A673 (cell line): ENCODE measurements around the gene GALP. TPM values are rescaled to one million over a fixed set of nuclear protein-coding genes. Genes with fewer than 3 reads are reported as not detected.
"Not testable (repeated sequence)": the region's sequence is repeated elsewhere in the genome, so short reads cannot be mapped to it uniquely, and the experiment has no call there.

Experiments
- BruUV-seq: library from RNA; stranded (reverse); fragments of 400-500 nt; replicated peaks from 2 replicates; lab custom pipeline; 2021; lab: Mats Ljungman, UMichigan
- CTCF ChIA-PET: fragments of 300-600 bp; sonication (Branson Sonifier 250); formaldehyde crosslinking; loops from one replicate; lab custom pipeline; 2022; ENCODE audit warnings: antibody characterized with exemption; lab: Charles Lee
- POLR2A ChIA-PET: fragments of 300-600 bp; sonication (Branson Sonifier 250); formaldehyde crosslinking; loops from one replicate; lab custom pipeline; 2022; ENCODE audit warnings: antibody characterized with exemption; ENCODE audit not compliant: low non-redundant PET; lab: Charles Lee
- DNase-seq: peaks from one replicate; pipeline ENCODE4 v3.0.0-alpha.2; 2015; ENCODE audit warnings: low spot score
- H3K27ac ChIP-seq: fragments of 200-600 bp; sonication (generic); 2 replicates; pipeline ENCODE4 v1.5.1; 2016; ENCODE audit warnings: mixed run types, low read depth, mild to moderate bottlenecking, mixed read lengths, antibody characterized with exemption, low read length; ENCODE audit not compliant: poor library complexity, severe bottlenecking
- H3K27me3 ChIP-seq: fragments of 200-600 bp; sonication (generic); replicated peaks from 2 replicates; pipeline ENCODE4 v1.6.1; 2017; ENCODE audit warnings: mixed run types, low read depth, mild to moderate bottlenecking, mixed read lengths, antibody characterized with exemption, low read length; ENCODE audit not compliant: insufficient read depth, poor library complexity
- H3K36me3 ChIP-seq: fragments of 200-600 bp; sonication (generic); 2 replicates; pipeline ENCODE4 v1.6.1; 2016; ENCODE audit warnings: mixed run types, mild to moderate bottlenecking, mixed read lengths, antibody characterized with exemption, low read length; ENCODE audit not compliant: insufficient read depth, poor library complexity, severe bottlenecking
- H3K4me1 ChIP-seq: fragments of 200-600 bp; sonication (generic); 2 replicates; pipeline ENCODE4 v1.6.1; 2017; ENCODE audit warnings: mixed run types, mild to moderate bottlenecking, mixed read lengths, antibody characterized with exemption, low read length; ENCODE audit not compliant: insufficient read depth, poor library complexity, severe bottlenecking
- H3K4me3 ChIP-seq: fragments of 200-600 bp; sonication (generic); 2 replicates; pipeline ENCODE4 v1.5.1; 2016; ENCODE audit warnings: low read depth, mixed run types, mild to moderate bottlenecking, mixed read lengths, low read length; ENCODE audit not compliant: poor library complexity, severe bottlenecking
- H3K9me3 ChIP-seq: fragments of 200-600 bp; sonication (generic); 2 replicates; pipeline ENCODE4 v1.6.1; 2016; ENCODE audit warnings: mixed run types, low read depth, mild to moderate bottlenecking, mixed read lengths, antibody characterized with exemption, low read length; ENCODE audit not compliant: poor library complexity, severe bottlenecking
- EZH2 ChIP-seq: fragments of 200-600 bp; sonication (generic); IDR thresholded peaks from 2 replicates; pipeline ENCODE4 v1.6.1; 2017; ENCODE audit warnings: borderline replicate concordance, low read depth, mild to moderate bottlenecking, mixed read lengths, antibody characterized with exemption, low read length; ENCODE audit not compliant: poor library complexity, severe bottlenecking
- intact Hi-C: fragments of 100-400 bp; cut with micrococcal nuclease; formaldehyde crosslinking; loops from one replicate; pipeline ENCODE4 v1.10.0; 2022; ENCODE audit not compliant: unreplicated experiment
- total RNA-seq: library from RNA; stranded (reverse); gene quantifications from 2 replicates; pipeline ENCODE4 v1.2.3, GENCODE V29; 2021
- TF ChIP-seq, protein P1 (sequence below): fragments of 300-800, 200-600 bp; sonication (generic); conservative IDR thresholded peaks from 2 replicates; pipeline ENCODE4 v1.5.1; 2017; ENCODE audit warnings: low read depth, mild to moderate bottlenecking, antibody characterized with exemption, low read length, moderate library complexity, mixed read lengths

Gene GALP
- total RNA-seq, 1 experiment from 2014 or later: not detected

DNA sequence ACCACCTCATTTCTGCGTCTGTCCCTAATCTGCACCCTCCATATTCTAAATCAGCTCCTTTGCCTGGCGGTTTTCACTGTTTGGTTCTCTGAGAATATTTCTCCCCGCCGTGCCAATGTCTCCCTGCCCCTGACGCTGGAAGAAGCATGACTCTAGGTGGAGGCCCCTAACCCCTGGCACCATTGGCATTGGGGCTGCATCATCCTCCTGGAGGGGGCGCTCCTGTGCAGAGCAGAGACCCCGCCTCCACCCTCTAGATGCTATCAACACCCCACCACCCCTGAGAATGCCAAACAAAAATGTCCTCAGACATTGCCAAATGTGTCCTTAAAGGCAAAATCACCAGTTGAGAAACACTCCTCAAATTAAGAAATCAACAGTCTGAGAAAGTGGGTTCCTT is 15.3 kb downstream of the GALP start:
- Histone ChIP-seq H3K4me3 (no peak overlapping the region), H3K27me3 (no peaks in the 10 kb centered on the region), H3K9me3 (no peaks in the 10 kb centered on the region), H3K36me3 (no peaks in the 10 kb centered on the region), H3K27ac (no peak overlapping the region), H3K4me1 (no peaks in the 10 kb centered on the region)
- TF ChIP-seq EZH2: no peak
- TF ChIP-seq, protein P1, sequence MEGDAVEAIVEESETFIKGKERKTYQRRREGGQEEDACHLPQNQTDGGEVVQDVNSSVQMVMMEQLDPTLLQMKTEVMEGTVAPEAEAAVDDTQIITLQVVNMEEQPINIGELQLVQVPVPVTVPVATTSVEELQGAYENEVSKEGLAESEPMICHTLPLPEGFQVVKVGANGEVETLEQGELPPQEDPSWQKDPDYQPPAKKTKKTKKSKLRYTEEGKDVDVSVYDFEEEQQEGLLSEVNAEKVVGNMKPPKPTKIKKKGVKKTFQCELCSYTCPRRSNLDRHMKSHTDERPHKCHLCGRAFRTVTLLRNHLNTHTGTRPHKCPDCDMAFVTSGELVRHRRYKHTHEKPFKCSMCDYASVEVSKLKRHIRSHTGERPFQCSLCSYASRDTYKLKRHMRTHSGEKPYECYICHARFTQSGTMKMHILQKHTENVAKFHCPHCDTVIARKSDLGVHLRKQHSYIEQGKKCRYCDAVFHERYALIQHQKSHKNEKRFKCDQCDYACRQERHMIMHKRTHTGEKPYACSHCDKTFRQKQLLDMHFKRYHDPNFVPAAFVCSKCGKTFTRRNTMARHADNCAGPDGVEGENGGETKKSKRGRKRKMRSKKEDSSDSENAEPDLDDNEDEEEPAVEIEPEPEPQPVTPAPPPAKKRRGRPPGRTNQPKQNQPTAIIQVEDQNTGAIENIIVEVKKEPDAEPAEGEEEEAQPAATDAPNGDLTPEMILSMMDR: peak; percentile 36
- ChIA-PET CTCF (no interaction called here), POLR2A (no interaction called here)
- intact Hi-C loops: no loop called here
- no peak for DNase-seq
- no TSS peak for BruUV-seq

DNA sequence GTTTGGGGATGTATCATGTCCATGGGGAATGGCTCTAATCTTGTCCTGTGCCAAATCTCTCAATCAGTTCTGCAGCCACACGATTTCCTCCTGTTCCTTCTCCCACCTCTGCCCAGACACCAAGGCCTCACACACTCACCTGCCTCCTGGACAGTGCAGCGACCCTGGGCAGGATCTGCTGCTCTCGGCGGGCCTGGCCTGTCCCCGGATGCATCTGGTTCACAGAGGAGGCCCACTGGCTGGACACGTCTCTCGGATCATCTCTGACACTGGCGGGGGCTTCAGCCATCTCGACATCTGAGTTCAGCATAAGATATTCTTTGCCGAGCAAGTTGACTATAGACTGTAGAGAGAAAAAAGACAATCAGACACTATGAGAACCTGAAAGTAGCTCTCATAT is 15.9 kb downstream of the GALP start:
- H3K36me3 ChIP-seq: no peaks in the 10 kb centered on the region
- H3K4me1 ChIP-seq: no peaks in the 10 kb centered on the region
- H3K27ac ChIP-seq: no peak overlapping the region
- ChIA-PET CTCF (no interaction called here), POLR2A (no interaction called here)
- no peaks in the 10 kb centered on the region for H3K27me3 ChIP-seq
- H3K9me3 ChIP-seq: no peaks in the 10 kb centered on the region
- DNase-seq: no peak
- no peak overlapping the region for H3K4me3 ChIP-seq
- BruUV-seq: no TSS peak
- TF ChIP-seq EZH2: no peak
- intact Hi-C loops: no loop called here

DNA sequence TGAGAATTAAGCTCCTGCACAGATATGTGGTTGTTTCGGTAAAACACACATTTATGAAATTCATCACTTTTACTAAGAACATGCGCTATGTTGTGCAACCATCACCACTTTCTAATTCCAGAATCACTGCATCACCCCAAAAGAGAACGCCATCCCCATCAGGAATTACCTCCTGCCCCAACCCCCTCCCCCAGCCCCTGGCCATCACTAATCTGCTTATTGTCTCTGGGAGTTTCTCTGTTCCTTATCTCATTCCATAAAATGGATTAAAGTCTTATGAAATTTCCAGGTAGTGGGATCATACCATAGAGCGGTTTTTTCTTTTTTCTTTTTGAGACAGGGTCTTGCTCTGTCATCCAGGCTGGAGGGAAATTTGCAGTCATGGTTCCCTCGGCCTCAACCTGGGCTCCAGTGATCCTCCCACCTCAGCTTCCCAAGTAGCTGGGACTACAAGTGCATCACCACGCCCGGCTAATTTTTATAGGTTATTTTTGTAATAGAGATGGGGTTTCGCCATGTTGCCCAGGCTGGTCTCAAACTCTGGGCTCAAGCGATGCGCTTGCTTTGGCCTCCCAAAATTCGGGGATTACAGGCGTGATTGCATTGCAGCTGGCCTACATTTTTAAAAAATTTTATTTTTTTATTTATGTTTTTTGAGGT is 18.3 kb downstream of the GALP start:
- no peaks in the 10 kb centered on the region for H3K36me3 ChIP-seq
- H3K9me3 ChIP-seq: no peaks in the 10 kb centered on the region
- ChIA-PET POLR2A (interaction anchor here (0.7 kb wide), 1 partner anchor 65 kb away, joined by 4 read pairs; no protein-coding TSS in a partner anchor), CTCF (no interaction called here)
- no peak overlapping the region for H3K27ac ChIP-seq
- no peak for DNase-seq
- no peak for TF ChIP-seq EZH2
- no peaks in the 10 kb centered on the region for H3K27me3 ChIP-seq
- no peak overlapping the region for H3K4me3 ChIP-seq
- BruUV-seq: no TSS peak
- no peaks in the 10 kb centered on the region for H3K4me1 ChIP-seq
- intact Hi-C loops: no loop called here

DNA sequence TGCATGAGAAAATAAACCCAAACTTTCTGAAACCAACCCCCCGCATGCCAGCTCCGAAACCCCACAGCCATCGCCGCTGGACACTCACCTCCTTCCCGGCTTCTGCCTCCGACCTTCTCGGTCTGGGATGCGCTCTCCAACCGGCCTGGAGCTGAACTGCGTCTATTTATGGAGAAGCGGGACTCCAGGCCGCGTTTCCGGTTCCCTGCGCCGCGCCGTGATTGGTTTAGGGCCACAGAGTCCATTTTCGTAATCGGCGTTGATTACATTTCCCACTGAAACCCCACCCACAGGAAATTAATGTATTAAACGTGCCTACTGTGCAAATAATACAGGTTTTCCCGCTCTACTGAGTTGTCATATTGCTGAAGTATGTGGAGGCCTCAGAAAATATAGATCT is 21.8 kb downstream of the GALP start, which contains the start of gene ZSCAN5B:
Gene ZSCAN5B, minus strand, starts transcription at position 138 of the 400 bp plus-strand sequence. CDS start 4,731 bp downstream, outside the sequence.
- intact Hi-C loops, H3K4me1 ChIP-seq, CTCF ChIA-PET, H3K27me3 ChIP-seq, POLR2A ChIA-PET, H3K27ac ChIP-seq, BruUV-seq, DNase-seq, H3K4me3 ChIP-seq, H3K9me3 ChIP-seq, H3K36me3 ChIP-seq: not testable (repeated sequence)
